ENCODE data around the gene STAM. TPM values are rescaled to one million over a fixed set of nuclear protein-coding genes. Genes with fewer than 3 reads are reported as not detected.

STAM gene
- 19.5 to 29.8 TPM (median 27.9 TPM) in 5 replicates for total RNA-seq (2022; extraction: Qiagen RNA extraction; ENCODE audit: low read depth)

GRCh38 chr10:17643755-17644484 lies at the start of gene STAM:
TSS of gene STAM (plus strand) at chr10:17644151. CDS start at chr10:17644340, 189 bp downstream.

DNA sequence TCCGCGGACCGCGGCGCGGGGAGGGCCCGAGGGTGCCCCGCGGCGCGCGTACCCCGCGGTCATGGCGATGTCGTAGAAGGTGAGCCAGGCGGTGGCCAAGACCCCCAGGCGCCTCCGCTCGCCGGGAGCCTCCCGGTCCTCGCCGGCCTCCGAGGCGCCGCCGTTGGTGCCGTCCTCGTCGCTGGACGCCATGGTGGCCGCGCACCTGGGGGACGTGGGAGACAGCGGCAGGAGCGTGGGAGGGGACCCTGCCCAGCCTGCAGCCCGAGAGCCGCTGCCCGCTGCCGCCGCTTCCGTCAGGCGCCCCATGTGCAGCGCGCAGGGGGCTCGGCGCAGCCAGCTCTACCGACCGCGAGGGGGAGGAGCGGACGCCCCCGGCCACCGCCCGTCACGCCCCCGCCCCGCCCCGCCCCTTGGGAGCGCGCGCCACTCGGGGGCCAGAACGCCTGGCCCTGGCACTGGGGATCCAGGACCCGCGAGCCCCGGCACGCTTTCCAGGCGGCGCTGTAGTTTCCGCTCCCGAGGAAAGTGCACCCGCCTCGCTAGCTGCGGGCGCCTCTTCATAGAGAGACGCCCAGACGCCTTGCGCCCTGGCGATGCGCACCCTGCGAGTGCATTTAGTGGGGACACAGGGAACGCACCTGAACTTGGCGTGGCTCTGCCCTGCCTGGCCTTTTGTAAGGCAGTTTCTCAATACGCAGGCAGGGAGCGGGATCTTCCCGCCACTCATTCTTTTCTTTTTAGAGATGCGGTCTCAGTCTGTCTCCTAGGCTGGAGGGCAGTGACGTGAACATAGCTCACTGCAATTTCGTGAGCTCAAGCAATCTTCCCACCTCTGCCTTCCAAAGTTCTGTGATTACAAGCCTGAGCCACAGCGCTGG lies 26.7 kb upstream of the STAM start, which contains the start of gene HACD1:
TSS of gene HACD1 (minus strand) at position 344 of the 881 bp plus-strand sequence. CDS start at position 309, 35 bp downstream.

DNA sequence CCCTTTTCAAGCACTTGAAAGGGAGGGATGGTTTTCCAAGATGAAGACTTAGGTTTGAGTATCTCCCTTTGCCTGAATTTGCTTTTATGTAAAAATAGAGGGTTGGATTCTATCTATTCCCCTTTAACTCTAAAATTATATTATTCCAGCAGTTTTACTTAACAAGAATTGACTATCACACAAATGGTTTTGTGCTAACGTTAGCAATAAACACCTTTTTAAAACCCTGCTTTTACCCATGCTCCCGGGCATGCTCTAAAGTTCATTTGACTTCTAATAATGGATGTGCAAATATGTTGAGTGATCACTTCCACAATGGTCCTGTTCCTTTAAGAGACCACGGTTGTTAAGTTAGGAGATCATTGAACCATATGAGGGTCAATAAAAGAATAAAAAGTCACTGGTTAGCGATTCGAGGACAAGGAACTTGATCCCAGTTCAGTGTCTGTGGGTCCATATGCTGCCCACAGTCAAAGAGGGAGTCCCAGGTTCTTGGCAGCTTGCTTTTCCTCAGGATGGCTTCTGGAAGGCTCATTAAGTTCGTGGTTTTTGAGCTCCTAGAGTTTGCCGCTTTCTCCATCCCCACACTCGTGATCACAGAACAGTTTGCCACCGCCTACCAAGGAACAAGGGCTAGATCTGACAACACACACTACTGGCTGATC lies 108.0 kb downstream of the STAM start, which contains the start of gene TMEM236:
TSS of gene TMEM236 (plus strand) at position 421 of the 665 bp plus-strand sequence. CDS start at position 516, 95 bp downstream.

Other genes with a start within 250 kb of the STAM start
- 0.08 to 0.14 TPM (median 0.10 TPM) in 3 of 5 replicates, not detected in the others for gene ST8SIA6, start 189.6 kb upstream of the STAM start, total RNA-seq (2022; extraction: Qiagen RNA extraction; ENCODE audit: low read depth)
- 40.3 to 62.4 TPM (median 57.9 TPM) in 5 replicates for gene HACD1, start 26.8 kb upstream of the STAM start, total RNA-seq (2022; extraction: Qiagen RNA extraction; ENCODE audit: low read depth)
- gene TMEM236, start 108.0 kb downstream of the STAM start, total RNA-seq (2022; extraction: Qiagen RNA extraction; ENCODE audit: low read depth) = 0.03 to 0.07 TPM (median 0.06 TPM) in 5 replicates
- gene MRC1, start 165.2 kb downstream of the STAM start, total RNA-seq (2022; extraction: Qiagen RNA extraction; ENCODE audit: low read depth) = 0.01 to 0.08 TPM (median 0.05 TPM) in 4 of 5 replicates, not detected in the other

Data from A549 treated with RU486 at 1 μM for 4 hours (cell line).